Muscle of arm (tissue), 12 donors: Measurements from ENCODE around the gene PROX2. TPM values are rescaled to one million over a fixed set of nuclear protein-coding genes. Genes with fewer than 3 reads are reported as not detected.

Experiments
- DNase-seq: peaks from one replicate; pipeline ENCODE4 v3.0.0-alpha.2; 2013
- polyA plus RNA-seq, 12 donors: library from polyadenylated mRNA; unstranded; fragments of 120-200 nt; gene quantifications; one replicate each; pipeline ENCODE4 v1.2.1, GENCODE V29; 2013; ENCODE audit not compliant: insufficient read length in 12 of 12

Gene PROX2
- polyA plus RNA-seq, 12 donors: 0.15 to 2.3 (median 0.76) TPM; not detected in 2

DNA sequence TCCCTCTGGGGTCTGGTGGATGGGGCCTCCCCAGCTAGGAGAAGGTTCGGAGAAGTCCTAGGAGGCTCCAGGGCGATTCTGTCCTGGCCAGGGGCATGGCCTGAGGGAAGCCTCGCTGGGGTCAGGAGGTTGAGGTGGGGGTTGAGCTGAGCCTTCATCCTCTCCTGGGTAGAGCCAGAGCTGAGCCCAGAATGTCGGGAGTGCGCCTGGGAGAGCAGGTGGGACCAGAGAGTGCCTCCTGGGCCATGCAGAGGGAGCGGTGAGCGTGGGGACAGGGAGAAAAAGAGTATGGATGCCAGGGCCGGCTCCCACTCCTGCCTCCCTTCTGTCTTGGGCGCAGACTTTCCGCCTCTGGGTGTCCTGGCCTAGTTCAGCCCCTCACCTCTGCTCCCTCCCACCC, 34.0 kb upstream of the PROX2 start:
- DNase-seq: no peak

DNA sequence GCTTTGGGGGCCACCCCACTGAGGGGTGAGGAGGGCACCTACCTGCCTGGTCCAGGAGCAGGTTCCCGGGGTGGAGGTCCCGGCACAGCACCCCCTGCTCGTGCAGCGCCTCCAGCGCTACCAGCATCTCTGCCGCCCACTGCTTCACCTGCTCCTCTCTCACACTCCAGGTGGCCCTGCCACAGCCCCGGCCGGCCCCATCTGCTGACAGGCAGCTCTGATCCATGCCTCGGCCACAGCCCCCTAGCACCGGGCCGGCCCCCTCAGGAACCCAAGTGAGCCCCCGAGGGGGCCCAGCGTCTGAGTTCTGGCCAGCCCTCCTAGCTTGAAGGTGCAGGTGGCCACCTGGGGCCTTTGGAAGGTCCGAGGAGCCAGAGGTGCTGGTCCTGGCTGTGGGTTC, 33.6 kb upstream of the PROX2 start:
- DNase-seq: no peak

- no peak for DNase-seq
Measured at GRCh38 chr14:74908861-74909341, 33.0 kb upstream of the PROX2 start.

DNA sequence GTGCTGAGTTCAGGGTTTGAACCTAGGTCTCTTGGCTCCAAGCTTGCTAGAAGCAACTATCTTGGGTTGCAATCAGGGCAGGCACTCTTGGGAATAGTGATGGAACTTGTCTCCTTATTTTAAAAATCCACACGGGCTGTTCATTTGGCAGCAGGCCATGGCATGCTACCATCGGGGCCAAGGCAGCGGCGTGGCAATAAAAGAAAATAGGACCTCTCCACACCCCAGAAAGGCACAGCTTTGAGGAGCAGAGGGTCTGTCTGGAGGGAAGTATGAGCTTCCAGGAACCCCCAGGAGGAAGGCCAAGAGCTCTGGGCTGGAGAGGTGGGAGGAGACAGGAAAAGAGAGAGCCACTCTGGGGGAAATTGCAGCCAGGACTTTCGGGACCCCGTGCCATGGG, 31.8 kb upstream of the PROX2 start:
- DNase-seq: no peak

GRCh38 chr14:74906925-74907521, 31.1 kb upstream of the PROX2 start:
- no peak for DNase-seq

DNA sequence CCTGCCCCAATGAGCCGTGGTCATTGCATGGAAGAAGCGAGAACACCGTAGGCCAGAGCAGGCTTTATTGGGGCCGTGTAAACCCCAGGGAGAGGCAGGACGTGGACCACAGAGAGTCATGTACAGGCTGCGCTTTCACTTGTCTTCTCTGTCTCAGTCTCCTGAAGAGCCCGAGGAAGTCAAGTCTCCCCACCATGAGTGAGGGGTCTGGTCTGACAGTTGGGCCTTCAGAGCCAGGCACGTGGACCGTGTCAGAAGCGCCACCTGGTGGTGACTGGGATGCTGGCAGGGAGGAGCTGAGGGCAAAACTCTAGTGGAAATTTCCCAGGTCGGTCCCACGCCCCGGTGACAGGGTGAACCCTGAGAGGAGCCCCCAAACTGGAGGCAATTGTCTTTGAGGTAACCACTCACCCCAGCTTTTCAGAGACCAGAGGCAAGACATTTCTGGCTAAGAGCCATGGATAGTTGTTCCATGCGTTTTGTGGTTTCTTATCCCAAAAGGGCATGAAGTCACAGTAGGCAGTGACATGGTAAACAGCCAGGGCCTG, 29.7 kb upstream of the PROX2 start:
- peak; percentile 67 for DNase-seq

DNA sequence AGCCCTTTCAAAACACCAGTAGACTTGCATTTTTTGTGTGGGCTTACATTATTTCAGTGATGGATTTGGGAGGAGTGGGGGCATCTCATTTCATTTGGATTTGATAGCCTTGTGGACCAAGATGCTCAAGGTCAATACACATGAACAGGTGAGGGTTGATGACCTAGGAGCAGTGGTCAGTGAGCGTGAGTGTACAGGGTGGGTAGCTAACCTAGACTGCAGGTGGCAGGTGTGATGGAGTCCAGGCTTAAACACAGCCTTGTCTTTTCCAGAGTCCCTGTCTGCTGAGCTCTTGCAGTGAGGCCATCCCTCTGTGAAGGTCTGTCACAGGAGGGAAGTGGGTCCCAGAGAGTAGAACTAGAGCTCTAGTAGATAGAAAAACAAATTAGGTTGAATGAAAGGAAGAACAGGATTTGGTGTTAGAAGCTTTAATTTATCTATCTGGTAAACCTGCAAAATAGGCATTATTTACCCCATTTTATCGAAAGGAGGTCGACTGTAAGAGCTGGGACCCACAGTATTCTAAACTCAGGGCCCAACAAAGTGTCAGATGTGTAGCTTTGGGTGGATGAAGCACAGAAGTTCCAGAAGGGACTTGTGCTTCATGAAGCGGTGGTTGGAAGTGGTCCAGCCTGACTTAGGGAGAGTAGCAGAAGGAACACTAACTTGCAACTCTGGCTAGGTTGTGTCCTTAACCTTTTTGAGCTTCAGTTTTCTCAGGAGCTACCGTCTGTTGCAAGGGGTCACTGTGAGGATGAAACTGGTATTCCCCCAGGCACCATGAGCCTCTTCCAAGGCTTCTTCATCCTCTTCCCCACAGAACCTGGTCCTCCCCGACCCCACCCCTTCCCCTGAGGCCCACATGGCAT, 28.9 kb upstream of the PROX2 start:
- no peak for DNase-seq

GRCh38 chr14:74902941-74903705, 27.2 kb upstream of the PROX2 start:
- no peak for DNase-seq

DNA sequence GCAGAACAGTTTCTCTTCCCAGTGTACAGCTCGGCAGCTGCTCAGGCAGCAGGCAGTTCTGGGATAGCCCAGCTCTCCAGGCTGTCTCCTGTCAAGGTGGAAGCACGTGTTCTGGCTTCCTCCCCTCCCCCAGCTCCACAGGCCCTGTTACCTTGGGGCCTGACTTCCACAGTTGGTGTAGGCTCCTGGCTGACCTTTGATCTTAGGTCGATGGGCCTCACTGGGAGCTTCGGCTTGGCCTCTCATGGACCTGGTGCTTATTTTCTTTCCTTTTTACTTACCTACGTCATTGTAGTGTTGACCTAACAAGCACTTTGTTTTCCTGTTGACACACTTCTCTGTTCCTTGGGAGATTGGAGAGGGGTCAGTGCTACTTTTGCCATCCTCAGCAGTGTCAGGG, 22.7 kb upstream of the PROX2 start:
- DNase-seq: no peak

DNA sequence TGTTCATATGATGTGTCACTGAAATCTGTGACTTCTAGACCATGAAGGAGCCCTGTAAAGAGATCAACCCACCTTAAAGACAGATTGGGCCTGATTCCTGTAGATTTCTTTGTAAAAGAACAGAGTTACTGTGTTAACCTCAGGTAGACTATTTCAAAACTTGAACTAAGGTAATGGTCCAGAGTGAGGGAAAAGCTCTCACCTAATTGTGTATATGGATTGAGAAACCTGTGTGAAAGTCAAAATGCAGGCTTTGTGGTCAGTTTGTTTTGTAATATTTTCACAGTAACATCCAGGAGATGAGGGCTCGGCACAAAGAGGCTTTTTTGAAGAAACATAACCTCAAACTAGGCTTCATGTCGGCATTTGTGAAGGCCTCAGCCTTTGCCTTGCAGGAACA, 22.1 kb upstream of the PROX2 start:
- no peak for DNase-seq

DNA sequence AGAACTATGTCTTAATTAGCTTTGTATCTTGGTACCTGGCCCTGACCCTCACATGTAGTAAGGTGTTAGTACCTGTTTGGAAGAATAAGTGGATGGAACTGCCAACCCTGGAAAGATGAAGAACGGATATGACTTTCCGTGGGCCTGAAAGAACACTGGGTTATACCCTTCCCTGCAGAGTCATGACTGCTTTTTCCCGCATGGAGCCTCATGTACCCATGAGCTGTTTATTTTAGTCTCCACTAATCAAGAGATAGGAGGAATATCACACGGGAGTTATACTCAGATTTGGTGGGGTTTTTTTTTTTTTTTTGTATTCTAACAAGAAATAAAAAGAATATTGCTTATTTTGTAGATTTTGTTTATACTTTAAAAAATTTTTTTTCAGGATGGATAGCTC, 21.7 kb upstream of the PROX2 start:
- DNase-seq: no peak

DNA sequence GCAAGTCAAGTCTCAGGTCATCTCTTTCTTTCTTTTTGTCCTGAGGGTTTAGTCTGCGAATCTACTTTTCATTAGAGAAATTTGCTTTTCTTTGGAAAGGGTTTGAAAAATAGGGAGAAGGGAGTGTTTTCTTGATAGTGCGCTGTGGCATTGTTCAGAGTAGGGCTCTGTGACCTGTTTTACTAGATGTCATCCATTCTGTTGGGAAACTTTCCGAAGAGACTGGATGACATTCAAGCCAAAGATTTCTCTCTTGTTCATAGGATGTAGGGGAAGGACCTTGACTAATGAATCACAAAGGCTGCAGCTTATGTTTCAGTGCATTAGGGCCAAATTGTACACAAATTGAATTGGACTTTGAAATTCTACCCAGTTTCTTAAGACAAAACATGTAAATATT, 20.5 kb upstream of the PROX2 start:
- DNase-seq: no peak

- DNase-seq: no peak
Measured at GRCh38 chr14:74893614-74894091, 17.7 kb upstream of the PROX2 start.

- no peak for DNase-seq
Measured at GRCh38 chr14:74892745-74893144, 16.8 kb upstream of the PROX2 start.

GRCh38 chr14:74891870-74892269, 15.9 kb upstream of the PROX2 start:
- no peak for DNase-seq

- DNase-seq: no peak
Measured at GRCh38 chr14:74890262-74890661, 14.3 kb upstream of the PROX2 start.

DNA sequence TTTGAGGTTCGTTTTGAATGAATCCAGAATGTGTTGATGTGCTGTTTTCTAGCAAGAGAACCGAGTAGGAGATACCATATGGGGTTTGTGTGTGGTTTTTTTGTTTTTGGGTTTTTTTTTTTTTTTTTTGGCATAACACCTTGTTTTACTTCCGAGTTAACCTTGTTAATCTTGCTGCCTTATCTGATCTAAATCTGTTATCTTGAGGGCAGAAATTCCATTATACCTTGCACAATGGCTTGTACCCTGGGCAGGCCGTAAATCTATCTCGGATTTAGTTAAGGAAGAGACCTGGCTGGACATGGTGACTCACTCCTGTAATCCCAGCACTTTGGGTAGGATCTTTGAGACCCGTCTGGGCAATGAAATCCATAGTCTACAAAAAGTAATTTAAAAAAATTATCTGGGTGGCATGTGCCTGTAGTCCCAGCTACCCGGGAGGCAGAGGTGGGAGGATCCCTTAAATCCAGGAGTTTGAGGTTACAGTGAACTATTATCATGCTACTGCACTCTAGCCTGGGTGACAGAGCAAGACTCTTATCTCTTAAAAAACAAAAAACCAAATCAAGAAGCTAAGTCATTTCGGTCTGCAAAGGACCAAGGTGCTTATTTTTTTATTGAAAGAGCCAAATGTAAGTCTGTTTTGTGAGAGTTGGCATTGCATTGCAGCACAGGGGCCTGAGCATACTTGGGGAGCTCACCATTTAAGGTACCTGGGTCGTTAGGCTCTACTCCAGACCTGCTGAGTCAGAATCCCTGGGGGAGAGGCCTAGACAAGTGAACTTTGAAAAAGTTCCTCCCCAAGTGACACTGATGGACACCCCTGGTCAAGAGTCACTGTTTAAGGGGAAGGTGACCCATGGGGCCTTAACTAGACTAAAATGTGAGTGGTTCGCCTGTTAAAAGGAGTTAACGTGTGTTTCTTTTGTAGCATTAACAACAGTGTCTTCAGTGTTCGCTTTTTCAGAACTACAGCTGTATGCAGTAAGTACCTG, 12.5 kb upstream of the PROX2 start:
- DNase-seq: no peak

- no peak for DNase-seq
Measured at GRCh38 chr14:74886001-74886400, 10.1 kb upstream of the PROX2 start.

DNA sequence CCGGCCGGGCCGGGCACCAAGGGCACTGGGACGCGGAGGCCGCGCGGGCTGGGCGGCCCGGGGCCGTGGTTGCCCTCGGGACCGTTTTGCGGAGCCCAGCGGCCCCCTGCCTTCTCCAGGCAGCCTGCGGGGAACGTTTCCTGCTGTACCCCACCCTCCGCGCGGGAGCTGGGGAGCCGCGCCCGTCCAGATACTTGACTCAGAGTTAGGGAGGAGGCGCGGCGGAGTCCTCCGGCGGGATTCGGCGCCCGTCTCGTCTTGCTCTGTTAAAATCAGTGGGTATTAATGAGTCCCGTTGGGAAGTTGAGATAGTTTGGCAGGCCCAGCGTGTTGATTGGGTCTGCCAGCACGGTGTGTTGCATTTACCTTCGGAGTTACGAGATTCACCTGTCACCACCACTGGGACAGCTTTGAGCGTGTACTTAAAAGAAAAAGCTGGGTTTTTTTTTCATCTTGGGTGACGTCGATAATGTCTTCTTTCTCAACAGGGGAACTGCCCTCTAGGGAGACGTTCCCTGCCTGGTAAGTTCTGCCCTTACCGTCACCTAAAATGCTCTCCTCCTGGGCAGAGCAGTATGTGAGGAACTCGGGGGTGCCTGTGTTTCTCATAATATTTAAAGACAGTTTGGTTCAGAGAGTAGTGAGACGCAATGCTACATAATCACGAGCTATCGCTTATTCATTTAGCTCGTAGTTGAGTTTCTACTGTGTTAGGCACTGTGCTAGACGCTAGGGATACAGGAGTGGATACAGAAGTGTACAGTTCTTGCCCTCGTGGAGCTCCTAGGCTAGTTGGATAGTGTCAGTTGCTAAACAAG, 6.4 kb upstream of the PROX2 start:
- DNase-seq: no peak
